Activated T-cell treated with anti-CD3 and anti-CD28 coated beads, Interleukin-2, amount 50 U/mL, for 48 hours (primary cell): ENCODE results near the gene CENPV.

ENCODE experiments used
- DNase-seq, 2 experiments: peaks; one replicate each; pipeline ENCODE4 v3.0.0-alpha.2; 2020

Gene CENPV

DNA sequence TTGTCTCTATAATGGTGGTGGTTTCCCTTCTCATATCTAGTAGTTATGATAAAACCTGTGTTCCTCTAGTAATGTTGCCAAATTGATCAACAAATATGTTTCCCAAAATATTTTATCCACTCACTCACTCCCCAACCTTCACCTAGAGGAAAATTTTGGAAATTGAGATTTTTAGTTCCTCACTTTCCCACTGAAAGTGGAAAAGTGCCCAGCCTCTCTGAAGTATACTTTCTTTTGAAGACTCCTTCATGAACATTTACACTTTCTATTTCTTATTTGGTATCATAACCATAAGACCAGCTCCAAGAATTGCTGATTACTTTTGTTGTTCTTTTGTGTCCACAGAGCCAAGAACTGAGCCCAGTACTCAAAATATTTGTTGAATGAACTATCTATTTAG, 5.1 kb upstream of the CENPV start:
- no peak for DNase-seq

DNA sequence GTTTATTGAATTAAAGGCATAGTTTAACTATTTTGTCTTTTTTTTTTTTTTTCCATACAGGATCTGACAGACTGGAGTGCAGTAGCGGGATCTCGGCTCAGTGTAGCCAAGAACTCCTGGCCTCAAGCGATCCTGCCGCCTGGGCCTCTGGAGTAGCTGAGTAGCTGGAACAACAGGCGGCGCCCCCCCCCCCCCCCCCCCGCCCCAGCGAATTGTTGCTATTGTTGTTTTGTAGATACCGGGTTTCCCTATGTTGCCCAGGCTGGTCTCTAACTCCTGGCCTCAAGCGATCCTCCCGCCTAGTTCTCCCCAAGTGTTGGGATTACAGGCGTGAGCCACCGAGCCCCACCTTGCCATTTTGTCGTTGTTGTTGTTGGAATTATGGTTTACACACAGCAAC, 1.3 kb upstream of the CENPV start:
- no peak for DNase-seq

- peak; percentile 70 to 71 for DNase-seq
These were observed 477 bp downstream of the CENPV start for GRCh38 chr17:16352667-16353316.

DNA sequence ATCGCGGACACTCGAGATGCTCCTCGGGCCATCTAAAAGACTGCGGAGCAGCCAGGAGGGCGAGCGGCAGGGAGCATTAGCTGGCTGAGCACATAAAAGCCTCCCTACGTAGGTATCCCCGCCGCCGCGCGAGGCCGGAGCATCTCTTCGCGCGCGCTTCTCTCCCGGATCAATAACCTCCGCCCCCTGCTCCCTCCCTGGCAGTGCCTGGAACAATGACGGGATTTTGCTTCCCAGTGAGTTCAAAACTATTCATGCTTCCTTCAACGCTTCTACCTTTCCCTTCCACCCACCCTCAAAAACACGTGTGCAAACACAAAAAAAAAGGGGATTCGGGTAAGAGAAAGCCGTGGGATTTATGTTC, 984 bp downstream of the CENPV start:
- DNase-seq, result peak; percentile 65 to 68

DNA sequence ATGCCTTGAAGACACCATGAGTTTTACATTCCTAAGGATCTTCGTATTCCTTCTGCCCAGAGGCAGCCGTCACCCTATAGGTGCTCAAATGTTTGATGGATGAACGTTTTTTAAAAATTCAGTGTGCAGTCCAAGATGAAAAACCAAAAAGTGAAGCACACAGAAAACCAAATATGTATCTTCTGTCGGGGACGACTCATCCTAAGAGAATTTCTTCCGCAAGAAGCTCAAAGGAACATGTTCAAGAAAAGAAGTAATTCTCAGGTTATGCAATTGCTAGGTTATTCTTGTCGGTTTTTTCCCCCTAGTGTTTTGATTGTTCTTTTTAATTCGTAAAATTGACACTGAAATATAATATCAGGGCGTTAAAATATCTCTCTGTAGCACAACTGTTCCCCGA, 1.4 kb downstream of the CENPV start:
- no peak for DNase-seq

GRCh38 chr17:16349431-16349830, 3.8 kb downstream of the CENPV start:
- peak in 1 of 2 experiments; percentile 26 for DNase-seq

DNA sequence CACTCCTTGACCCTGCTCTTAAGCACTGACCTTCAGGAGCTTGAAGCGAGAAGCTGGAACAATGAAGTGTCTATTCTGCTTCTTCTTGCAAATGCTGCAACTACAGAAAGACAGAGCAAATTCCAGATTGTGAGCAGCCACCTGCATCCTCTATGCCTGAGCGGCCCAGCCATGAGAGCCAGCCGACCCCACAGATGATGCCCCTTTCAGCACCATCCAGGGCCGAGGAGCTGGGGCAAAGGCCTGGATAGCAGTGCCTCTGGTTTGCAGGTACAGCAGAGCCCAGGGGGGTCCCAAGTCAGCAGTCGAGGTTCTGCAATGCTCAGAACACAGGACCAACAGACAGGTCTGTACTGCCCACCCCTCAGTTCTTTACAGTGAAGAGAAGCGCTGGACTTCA, 4.7 kb downstream of the CENPV start:
- DNase-seq, result no peak

- no peak for DNase-seq
These were observed 6.5 kb downstream of the CENPV start for GRCh38 chr17:16346721-16347271.

GRCh38 chr17:16345565-16345964, 7.7 kb downstream of the CENPV start:
- DNase-seq, result no peak

DNA sequence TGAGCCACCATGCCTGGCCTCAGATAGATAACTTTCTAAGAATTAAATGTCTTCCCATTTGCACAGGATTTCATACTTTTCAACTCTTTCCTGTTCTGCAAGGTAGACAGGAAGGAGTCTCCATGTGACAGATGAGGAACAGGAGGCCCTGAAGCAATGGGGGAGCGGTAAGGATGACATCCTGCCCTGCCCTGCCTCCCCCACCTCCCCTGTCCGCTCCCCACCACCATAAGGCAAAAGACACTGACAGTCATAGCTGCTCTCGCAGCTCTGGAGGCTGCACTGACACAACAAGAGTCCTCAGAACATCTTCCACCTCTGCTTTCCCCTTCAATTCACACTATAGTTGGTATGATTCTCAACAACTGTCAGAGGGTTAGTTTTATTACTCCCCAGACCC, 9.7 kb downstream of the CENPV start:
- DNase-seq, result no peak

- DNase-seq, result no peak
These were observed 10.3 kb downstream of the CENPV start for GRCh38 chr17:16342979-16343378.

DNA sequence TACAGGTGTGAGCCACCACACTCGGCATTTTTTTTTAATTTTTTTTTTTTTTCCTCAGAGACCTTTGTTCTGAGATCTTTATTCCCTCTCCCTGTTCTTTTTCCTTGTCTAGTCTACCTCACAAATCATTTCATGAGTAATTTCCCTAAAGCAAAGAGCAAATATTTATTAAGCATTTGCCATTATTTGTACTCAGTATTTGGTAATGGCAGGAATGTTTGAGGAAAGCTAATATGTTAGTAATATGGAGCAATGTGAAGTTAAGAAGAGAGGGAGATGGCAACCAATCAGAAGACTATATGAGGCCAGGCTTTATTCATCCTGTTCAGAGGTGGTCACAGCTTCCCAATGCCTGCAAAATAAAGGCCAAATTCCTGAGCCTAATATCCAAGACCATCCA, 13.3 kb downstream of the CENPV start:
- no peak for DNase-seq

GRCh38 chr17:16339402-16339801, 13.9 kb downstream of the CENPV start:
- DNase-seq, result no peak

- DNase-seq, result no peak
These were observed 14.9 kb downstream of the CENPV start for GRCh38 chr17:16338391-16338790.

DNA sequence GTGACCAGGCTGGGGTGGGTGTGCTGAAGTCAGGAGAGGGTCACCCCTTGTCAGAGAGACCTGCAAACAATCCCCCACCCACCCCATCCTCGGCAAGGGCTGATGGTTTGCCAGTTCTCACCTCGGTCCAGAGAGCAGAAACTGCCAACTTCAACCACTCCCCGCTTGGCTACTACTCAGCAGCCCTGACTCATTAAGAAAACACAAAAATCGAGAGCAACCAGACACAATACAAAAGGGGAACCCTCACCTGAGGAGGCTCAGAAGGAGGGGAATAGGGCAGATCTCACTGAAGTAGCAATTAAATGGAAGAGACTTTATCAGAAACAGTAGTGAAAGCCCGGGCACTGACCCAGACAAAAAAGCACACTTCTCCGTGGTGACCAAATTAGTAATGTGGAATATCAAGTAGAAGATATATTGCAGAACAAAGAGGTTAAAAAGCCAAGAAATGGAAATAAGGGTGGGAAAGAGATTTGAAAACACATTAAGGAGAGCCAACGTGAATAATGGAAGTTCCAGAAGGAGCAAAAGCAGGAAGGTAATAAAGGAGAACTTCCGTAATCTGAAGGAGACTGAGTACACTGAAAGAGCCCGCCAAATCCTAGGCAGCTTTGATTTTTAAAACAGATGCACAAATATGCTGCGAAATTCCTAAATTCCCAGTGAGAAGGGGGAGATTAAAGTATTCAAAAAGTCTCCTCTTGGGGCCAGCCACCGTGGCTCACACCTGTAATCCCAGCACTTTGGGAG, 23.6 kb downstream of the CENPV start:
- DNase-seq, result no peak

GRCh38 chr17:16328997-16329396, 24.3 kb downstream of the CENPV start:
- DNase-seq, result no peak

DNA sequence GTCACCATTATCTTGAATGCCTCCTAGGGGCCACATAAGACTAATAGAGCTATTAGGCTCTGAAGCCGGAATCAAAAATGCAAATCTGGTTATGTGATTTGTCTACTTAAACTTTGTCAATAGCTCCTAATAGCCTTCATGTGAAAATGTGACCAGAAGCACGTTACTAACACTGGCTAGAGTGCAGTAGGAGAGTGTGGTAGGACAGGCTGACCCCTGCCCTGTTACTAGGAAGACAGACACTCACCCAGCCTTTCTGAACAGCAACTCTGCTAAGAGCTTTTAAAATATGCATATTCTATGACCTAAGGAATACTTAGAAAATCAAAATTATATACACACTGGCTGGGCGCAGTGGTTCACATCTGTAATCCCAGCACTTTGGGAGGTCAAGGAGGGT, 26.3 kb downstream of the CENPV start:
- DNase-seq, result no peak

DNA sequence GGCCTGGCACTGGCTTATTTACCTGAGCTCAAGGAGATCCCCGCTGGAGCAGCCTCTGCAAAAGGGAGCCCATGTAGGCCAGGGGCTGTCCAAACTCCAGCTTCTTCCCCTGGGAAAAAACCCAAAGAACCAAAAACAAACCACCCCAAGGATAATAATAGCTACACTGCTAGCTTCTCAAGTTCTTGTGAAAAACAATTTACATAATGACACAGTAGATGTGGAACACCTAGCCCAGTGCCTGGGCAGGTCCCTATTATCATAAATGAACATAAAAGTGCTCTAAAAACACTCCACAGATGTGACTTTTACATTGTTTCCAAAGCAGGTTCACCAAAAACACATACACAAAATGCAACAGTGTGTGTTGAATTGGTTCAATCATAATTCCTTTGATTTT, 27.3 kb downstream of the CENPV start:
- no peak for DNase-seq

- DNase-seq, result no peak
These were observed 30.6 kb downstream of the CENPV start for GRCh38 chr17:16322636-16323035.

GRCh38 chr17:16319969-16320368, 33.3 kb downstream of the CENPV start:
- no peak for DNase-seq

- DNase-seq, result no peak
These were observed 38.4 kb downstream of the CENPV start for GRCh38 chr17:16314859-16315258.

- no peak for DNase-seq
These were observed 39.1 kb downstream of the CENPV start for GRCh38 chr17:16314189-16314588.

DNA sequence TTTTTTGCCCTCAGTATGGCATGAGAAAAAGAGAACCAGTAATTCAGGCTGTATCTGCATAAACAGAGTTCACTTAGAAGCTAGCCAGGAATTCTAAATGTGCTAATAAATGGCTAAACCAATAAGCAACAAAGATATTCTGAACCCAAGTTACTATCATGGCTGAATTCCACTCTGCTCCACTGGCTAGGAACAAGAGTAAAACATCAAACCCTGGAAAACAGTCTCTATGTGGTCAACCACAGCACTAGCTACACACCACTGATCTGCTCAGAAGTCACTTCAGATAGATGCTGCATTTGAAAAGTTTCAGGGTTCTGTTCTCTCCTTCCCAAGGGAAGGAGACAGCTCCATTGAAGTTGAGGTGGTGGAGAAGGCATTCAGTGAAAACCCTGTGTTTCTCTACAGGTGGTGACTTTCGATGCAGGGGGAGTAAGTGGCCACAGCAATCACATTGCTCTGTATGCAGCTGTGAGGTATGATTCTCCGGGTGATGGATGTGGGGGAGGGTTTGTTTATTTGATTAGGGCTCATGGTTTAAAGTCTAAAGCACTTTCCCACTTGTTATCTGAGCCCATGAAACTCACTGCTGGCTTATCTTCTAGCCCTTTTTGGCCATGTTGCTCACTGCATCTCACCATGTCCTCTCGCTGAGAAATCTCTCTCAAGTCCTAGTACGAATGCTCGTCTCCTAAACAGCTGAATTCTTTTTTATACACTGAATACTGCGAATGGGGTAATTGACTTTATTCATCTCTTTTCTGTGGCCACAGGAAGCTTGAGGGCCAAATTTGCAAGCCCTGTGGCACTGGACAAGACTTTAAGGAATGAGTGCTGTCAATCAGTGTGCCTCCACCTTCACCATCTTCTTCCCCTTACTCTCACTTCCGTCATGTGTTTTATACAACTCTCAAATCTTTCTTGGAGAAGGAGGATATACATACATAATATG, 39.9 kb downstream of the CENPV start:
- DNase-seq, result no peak
